ENCODE results near the gene CD8B2. TPM values are rescaled to one million over a fixed set of nuclear protein-coding genes. Genes with fewer than 3 reads are reported as not detected.
"Not testable (repeated sequence)": the region's sequence is repeated elsewhere in the genome, so short reads cannot be mapped to it uniquely, and the experiment has no call there.

Gene CD8B2
- total RNA-seq, 1 experiment from 2014 or later, result not detected

GRCh38 chr2:106470658-106471057 is 16.5 kb upstream of the CD8B2 start:
- not testable (repeated sequence) for H2AK5ac ChIP-seq (ENCODE audit: insufficient read length, low read length); H3K27me3 Mint-ChIP-seq (ENCODE audit: low read depth); H3K36me3 Mint-ChIP-seq (ENCODE audit: insufficient read depth in 1 of 3, low read depth in 3 of 3); H2BK12ac ChIP-seq (ENCODE audit: insufficient read length, low read depth, low read length); H4K5ac ChIP-seq (ENCODE audit: insufficient read length, low read depth, low read length); H3K14ac ChIP-seq (ENCODE audit: insufficient read depth, low read length); H3K27ac ChIP-seq (ENCODE audit: insufficient read length, low read depth, low read length); H3K27ac Mint-ChIP-seq; H3T11ph ChIP-seq (ENCODE audit: low read length); H3K9me3 ChIP-seq (ENCODE audit: control insufficient read depth, low read depth, low read length); H3K4me1 Mint-ChIP-seq; H3K79me1 ChIP-seq (ENCODE audit: insufficient read depth, low read depth, low read length, poor library complexity, severe bottlenecking); H3K4me2 ChIP-seq (ENCODE audit: insufficient read depth, insufficient read length, low read length); H3K56ac ChIP-seq (ENCODE audit: insufficient read length, low read depth, low read length); H3K4ac ChIP-seq (ENCODE audit: low read depth, low read length); H4K8ac ChIP-seq (replicated peaks; ENCODE audit: insufficient read length, low read depth, low read length); H3K23ac ChIP-seq (ENCODE audit: insufficient read length, low read depth, low read length); H2BK120ac ChIP-seq (ENCODE audit: low read depth, low read length, poor library complexity, severe bottlenecking); H3K27me3 ChIP-seq (ENCODE audit: insufficient read depth, low read length); H3K9ac ChIP-seq (ENCODE audit: extremely low read depth, insufficient read length, low read length); DNase-seq; H3K18ac ChIP-seq (ENCODE audit: insufficient read length, low read depth, low read length); H3K79me2 ChIP-seq (ENCODE audit: insufficient read depth, low read length); H3K4me3 Mint-ChIP-seq; H2BK5ac ChIP-seq (ENCODE audit: insufficient read length, low read length); H2BK20ac ChIP-seq (ENCODE audit: low read depth, low read length, poor library complexity, severe bottlenecking); H3K4me1 ChIP-seq (ENCODE audit: insufficient read depth, low read length); H4K20me1 ChIP-seq (ENCODE audit: control insufficient read depth, insufficient read depth, insufficient read length); H3K9me3 Mint-ChIP-seq; H2BK15ac ChIP-seq (ENCODE audit: low read depth, low read length); H3K23me2 ChIP-seq (ENCODE audit: insufficient read length, low read depth, low read length, poor library complexity, severe bottlenecking); H2AFZ ChIP-seq (ENCODE audit: low read length); H4K91ac ChIP-seq (ENCODE audit: insufficient read length, low read depth, low read length)
- TF ChIP-seq CTCF (conservative IDR thresholded peaks at IDR 0.05), result peak; percentile 48; the same call in 2 of the 3 replicates
- WGBS (ENCODE audit: extremely low coverage, insufficient read length, low lambda C conversion rate), result no CpG with 5 or more reads among the region's 4 CpGs

- H3K27me3 Mint-ChIP-seq (ENCODE audit: low read depth); H2BK20ac ChIP-seq (ENCODE audit: low read depth, low read length, poor library complexity, severe bottlenecking); H3K4me1 ChIP-seq (ENCODE audit: insufficient read depth, low read length); H3K56ac ChIP-seq (ENCODE audit: insufficient read length, low read depth, low read length); H3K79me1 ChIP-seq (ENCODE audit: insufficient read depth, low read depth, low read length, poor library complexity, severe bottlenecking); H3K36me3 Mint-ChIP-seq (ENCODE audit: insufficient read depth in 1 of 3, low read depth in 3 of 3); H4K5ac ChIP-seq (ENCODE audit: insufficient read length, low read depth, low read length); H3K27ac Mint-ChIP-seq; H2BK12ac ChIP-seq (ENCODE audit: insufficient read length, low read depth, low read length); DNase-seq; H4K8ac ChIP-seq (replicated peaks; ENCODE audit: insufficient read length, low read depth, low read length); H3K18ac ChIP-seq (ENCODE audit: insufficient read length, low read depth, low read length); H3T11ph ChIP-seq (ENCODE audit: low read length); H3K23me2 ChIP-seq (ENCODE audit: insufficient read length, low read depth, low read length, poor library complexity, severe bottlenecking); H3K79me2 ChIP-seq (ENCODE audit: insufficient read depth, low read length); H3K27me3 ChIP-seq (ENCODE audit: insufficient read depth, low read length); H4K20me1 ChIP-seq (ENCODE audit: control insufficient read depth, insufficient read depth, insufficient read length); H3K9ac ChIP-seq (ENCODE audit: extremely low read depth, insufficient read length, low read length); H3K4ac ChIP-seq (ENCODE audit: low read depth, low read length); H3K27ac ChIP-seq (ENCODE audit: insufficient read length, low read depth, low read length); H2BK15ac ChIP-seq (ENCODE audit: low read depth, low read length); H4K91ac ChIP-seq (ENCODE audit: insufficient read length, low read depth, low read length); H3K4me3 Mint-ChIP-seq; H2AK5ac ChIP-seq (ENCODE audit: insufficient read length, low read length); H3K9me3 ChIP-seq (ENCODE audit: control insufficient read depth, low read depth, low read length); H3K9me3 Mint-ChIP-seq; H2BK5ac ChIP-seq (ENCODE audit: insufficient read length, low read length); H3K4me2 ChIP-seq (ENCODE audit: insufficient read depth, insufficient read length, low read length); H2AFZ ChIP-seq (ENCODE audit: low read length); H3K23ac ChIP-seq (ENCODE audit: insufficient read length, low read depth, low read length); H2BK120ac ChIP-seq (ENCODE audit: low read depth, low read length, poor library complexity, severe bottlenecking); H3K14ac ChIP-seq (ENCODE audit: insufficient read depth, low read length); H3K4me1 Mint-ChIP-seq: not testable (repeated sequence)
- no CpG with 5 or more reads among the region's 4 CpGs for WGBS (ENCODE audit: extremely low coverage, insufficient read length, low lambda C conversion rate)
Measured at GRCh38 chr2:106477647-106478046, 9.5 kb upstream of the CD8B2 start.
